ENCODE data around the gene ADD3.
"Not testable (repeated sequence)": the region's sequence is repeated elsewhere in the genome, so short reads cannot be mapped to it uniquely, and the experiment has no call there.

The ADD3 gene

DNA sequence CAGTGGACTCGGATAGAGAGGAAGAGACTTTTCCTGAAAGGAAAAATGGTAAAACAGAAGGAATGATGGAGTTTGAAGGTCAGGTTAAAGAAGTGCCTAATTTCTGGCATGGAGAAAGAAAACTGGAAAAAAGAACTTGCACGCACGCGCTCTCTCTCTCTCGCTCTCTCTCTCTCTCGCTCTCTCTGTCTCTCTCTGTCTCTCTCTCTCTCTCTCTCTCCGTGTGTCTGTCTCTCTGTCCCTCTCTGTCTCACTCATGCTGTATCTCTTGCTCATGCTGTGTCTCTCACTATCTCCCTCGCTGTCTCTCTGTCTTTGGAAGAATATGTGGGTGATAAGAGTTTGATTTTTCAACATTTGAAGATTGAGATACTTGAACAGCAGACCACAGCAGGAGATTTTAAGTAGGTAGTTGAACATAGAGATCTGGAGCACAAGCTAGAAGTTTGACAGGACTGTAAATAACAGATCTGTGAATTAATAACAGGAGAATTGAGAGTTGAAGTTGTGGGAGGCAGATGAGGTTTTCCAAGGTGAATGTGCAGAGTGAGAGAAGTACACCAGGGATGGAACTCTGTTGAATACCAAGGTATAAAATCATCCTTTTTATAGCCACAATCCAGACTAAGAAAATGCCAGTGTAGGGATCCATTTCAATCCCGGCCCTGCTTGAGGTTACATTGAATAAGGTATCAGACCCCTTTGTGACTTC, 33.1 kb downstream of the ADD3 start:
- TF ChIP-seq, protein P1, sequence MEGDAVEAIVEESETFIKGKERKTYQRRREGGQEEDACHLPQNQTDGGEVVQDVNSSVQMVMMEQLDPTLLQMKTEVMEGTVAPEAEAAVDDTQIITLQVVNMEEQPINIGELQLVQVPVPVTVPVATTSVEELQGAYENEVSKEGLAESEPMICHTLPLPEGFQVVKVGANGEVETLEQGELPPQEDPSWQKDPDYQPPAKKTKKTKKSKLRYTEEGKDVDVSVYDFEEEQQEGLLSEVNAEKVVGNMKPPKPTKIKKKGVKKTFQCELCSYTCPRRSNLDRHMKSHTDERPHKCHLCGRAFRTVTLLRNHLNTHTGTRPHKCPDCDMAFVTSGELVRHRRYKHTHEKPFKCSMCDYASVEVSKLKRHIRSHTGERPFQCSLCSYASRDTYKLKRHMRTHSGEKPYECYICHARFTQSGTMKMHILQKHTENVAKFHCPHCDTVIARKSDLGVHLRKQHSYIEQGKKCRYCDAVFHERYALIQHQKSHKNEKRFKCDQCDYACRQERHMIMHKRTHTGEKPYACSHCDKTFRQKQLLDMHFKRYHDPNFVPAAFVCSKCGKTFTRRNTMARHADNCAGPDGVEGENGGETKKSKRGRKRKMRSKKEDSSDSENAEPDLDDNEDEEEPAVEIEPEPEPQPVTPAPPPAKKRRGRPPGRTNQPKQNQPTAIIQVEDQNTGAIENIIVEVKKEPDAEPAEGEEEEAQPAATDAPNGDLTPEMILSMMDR (IDR thresholded peaks at IDR 0.05; ENCODE audit: low read depth, low read length), result no peak
- H3K4me3 ChIP-seq (ENCODE audit: low read depth, low read length), result no peak overlapping the region
- in situ Hi-C loops (cut with HindIII; ENCODE audit: low sequenced_read_pairs), result no loop called here
- DNase-seq (ENCODE audit: low read depth, low spot score), result no peak

DNA sequence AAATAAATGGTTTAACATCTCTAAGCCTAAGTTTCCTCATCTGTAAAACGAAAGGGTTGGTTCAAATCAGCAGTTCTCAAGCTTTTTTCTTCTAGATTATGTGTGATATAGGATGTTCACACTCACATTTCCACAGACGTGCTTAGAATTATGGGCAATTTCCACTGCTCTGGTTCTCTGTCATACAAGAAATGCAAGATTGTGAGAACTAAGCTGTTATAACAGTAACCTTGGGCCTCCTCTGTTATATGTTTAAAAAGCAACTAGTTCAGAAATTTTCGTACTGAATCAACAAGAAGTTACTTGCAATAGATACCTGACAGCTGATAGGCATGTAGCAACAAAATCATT, 33.7 kb downstream of the ADD3 start:
- DNase-seq (ENCODE audit: low read depth, low spot score), result no peak
- TF ChIP-seq, protein P1 (IDR thresholded peaks at IDR 0.05; ENCODE audit: low read depth, low read length), result no peak
- in situ Hi-C loops (cut with HindIII; ENCODE audit: low sequenced_read_pairs), result no loop called here
- no peak overlapping the region for H3K4me3 ChIP-seq (ENCODE audit: low read depth, low read length)

DNA sequence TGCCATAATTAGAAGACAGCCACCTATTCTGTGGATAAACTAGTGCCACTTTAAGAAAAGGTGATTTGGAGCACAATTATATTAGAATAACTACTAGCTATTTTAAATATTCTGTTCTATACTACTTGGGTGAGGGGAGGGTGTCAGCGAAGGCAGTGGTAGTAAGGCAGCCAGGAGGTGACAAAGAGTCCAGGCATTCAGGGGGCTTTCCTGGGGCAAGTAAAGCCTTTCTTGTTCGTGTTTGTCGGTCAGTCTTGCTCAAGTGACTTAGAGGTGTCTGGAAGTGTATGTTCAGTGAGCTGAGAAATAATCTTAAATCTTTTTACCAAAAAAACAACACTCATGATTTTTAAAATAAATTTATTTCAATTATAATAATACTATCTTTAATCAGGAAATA, 34.4 kb downstream of the ADD3 start:
- peak; percentile 32 for DNase-seq (ENCODE audit: low read depth, low spot score)
- H3K4me3 ChIP-seq (ENCODE audit: low read depth, low read length), result no peak overlapping the region
- in situ Hi-C loops (cut with HindIII; ENCODE audit: low sequenced_read_pairs), result no loop called here
- TF ChIP-seq, protein P1 (IDR thresholded peaks at IDR 0.05; ENCODE audit: low read depth, low read length), result no peak

DNA sequence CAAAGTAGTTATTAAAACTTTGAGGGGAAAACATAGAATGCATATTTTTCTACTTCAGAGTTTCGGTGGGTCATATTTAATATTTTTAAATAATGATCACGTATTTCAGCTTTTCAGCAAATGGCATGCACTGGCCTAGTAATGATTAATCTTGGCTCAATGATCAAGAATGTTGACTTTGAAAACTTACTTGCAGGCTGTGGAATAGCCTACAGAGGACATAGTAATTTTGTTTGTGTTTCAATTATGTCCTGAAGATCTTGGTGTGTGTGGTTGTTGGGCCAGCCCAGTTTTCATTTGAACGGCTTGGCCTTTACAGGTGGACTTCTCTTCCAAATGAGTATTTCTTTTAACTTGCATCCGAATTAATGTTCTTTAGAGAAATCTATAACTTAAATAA, 35.1 kb downstream of the ADD3 start:
- TF ChIP-seq, protein P1 (IDR thresholded peaks at IDR 0.05; ENCODE audit: low read depth, low read length), result no peak
- DNase-seq (ENCODE audit: low read depth, low spot score), result no peak
- in situ Hi-C loops (cut with HindIII; ENCODE audit: low sequenced_read_pairs), result no loop called here

DNA sequence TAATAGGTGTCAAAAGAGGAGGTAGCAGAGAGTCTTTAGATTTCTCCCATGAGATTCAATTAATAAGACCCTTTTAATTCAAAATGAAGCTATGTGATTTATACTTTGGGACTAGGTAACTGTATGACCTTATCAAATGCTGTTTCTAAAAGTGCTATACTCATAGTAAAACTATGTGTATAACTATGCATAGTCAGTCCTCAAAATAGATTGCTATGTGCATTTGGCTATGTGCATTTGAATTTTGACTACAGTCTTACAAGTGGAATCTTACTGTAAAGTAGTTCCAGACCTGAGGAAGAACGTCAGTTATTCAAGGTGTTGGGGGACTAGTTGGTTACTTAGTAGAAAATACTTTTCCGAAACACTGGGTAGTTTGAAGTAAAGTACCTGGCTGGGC, 36.9 kb downstream of the ADD3 start:
- TF ChIP-seq, protein P1 (IDR thresholded peaks at IDR 0.05; ENCODE audit: low read depth, low read length), result no peak
- in situ Hi-C loops (cut with HindIII; ENCODE audit: low sequenced_read_pairs), result no loop called here
- no peak for DNase-seq (ENCODE audit: low read depth, low spot score)
- no peak overlapping the region for H3K4me3 ChIP-seq (ENCODE audit: low read depth, low read length)

More for the DNA sequence above, 35.1 kb downstream of the ADD3 start:
- H3K4me3 ChIP-seq (ENCODE audit: low read depth, low read length), result no peak overlapping the region

DNA sequence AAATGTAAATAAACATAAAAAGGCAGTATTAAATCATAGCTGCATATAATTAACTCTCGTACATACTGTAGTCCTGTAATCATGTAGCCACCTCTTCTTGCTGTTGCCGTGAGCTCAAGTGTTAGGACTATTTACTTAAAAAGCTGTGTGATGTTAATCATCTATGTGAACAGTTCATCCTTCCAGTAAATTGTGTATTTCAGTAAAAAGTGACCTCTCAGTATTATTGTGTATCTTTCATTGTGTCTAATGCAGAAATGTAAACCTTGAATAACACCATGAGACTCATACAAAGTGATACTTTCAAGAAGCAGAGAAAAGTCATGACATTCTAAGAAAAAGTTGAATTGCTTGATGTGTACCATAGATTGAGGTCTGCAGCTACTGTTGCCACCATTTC, 38.0 kb downstream of the ADD3 start:
- TF ChIP-seq, protein P1 (IDR thresholded peaks at IDR 0.05; ENCODE audit: low read depth, low read length), result no peak
- no peak overlapping the region for H3K4me3 ChIP-seq (ENCODE audit: low read depth, low read length)
- DNase-seq (ENCODE audit: low read depth, low spot score), result no peak
- in situ Hi-C loops (cut with HindIII; ENCODE audit: low sequenced_read_pairs), result no loop called here

DNA sequence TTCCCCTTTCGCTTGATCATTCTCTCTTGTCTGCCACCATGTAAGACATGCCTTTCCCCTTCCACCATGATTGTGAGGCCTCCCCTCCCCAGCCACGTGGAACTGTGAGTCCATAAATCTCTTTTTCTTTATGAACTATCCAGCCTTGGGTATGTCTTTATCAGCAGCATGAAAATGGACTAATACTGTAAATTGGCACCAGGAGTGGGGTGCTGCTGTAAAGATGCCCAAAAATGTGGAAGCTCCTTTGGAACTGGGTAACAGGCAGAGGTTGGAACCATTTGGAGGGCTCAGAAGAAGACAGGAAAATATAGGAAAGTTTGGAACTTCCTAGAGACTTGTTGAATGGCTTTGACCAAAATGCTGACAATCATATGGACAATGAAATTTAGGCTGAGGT, 40.4 kb downstream of the ADD3 start:
- H3K4me3 ChIP-seq (ENCODE audit: low read depth, low read length); in situ Hi-C loops (cut with HindIII; ENCODE audit: low sequenced_read_pairs); DNase-seq (ENCODE audit: low read depth, low spot score): not testable (repeated sequence)

Data from astrocyte of the spinal cord (primary cell).